Measurements from ENCODE around the gene MAGIX. TPM values are rescaled to one million over a fixed set of nuclear protein-coding genes. Genes with fewer than 3 reads are reported as not detected.
"Not testable (repeated sequence)": the region's sequence is repeated elsewhere in the genome, so short reads cannot be mapped to it uniquely, and the experiment has no call there.

The MAGIX gene
- total RNA-seq, 2 experiments from 2014 or later = 1.6 to 2.0 TPM

DNA sequence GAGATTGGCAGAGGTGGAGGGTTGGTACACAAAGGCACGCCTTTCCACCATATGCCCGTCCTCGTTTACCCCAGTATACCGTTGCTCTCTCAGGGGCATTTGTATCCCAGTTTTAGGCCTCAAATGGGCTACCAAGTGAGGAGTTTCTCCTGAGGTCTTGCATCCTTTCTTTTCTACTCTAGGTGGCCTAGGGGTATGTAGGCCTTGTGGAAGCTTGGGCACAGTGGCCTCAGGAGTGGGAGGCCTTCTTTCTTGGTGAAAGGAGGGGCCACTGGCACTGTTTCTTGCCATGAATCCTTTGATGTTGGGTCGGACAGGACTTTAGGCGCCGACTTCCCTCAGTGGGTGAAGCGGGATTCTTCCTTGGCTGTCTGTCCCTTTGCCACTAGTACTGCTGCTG lies 15.3 kb upstream of the MAGIX start:
- DNase-seq = no peak
- Mint-ChIP-seq H3K27me3 (no peaks in the 10 kb centered on the region), H3K4me1 (no peaks in the 10 kb centered on the region), H3K36me3 (ENCODE audit: low read depth) (no peaks in the 10 kb centered on the region), H3K9me3 (no peaks in the 10 kb centered on the region), H3K27ac (no peak overlapping the region), H3K4me3 (no peak overlapping the region)
- ChIA-PET CTCF (no interaction called here), POLR2A (no interaction called here)

DNA sequence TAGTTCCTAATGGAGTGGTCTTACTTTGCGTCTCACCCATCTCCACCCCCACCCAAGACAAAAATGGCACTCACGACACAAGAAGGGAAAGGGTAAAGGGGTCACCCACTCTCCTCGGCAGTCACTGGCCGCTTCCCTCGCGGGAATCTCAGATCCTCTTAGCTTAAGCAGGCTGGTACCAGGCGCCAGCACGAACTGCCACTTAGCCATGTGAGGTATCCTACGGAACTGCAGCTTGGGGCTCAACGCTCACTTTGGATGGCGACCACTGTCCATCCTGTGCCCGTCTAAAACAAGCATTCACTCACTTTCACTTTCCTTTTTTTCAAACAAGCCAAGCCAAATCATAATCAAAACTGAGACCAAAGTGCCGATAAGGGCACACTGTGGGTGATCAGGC lies 14.6 kb upstream of the MAGIX start:
- Mint-ChIP-seq H3K27me3 (no peaks in the 10 kb centered on the region), H3K36me3 (ENCODE audit: low read depth) (no peaks in the 10 kb centered on the region), H3K9me3 (no peaks in the 10 kb centered on the region), H3K27ac (no peak overlapping the region), H3K4me3 (no peak overlapping the region), H3K4me1 (no peaks in the 10 kb centered on the region)
- no peak for DNase-seq
- CTCF ChIA-PET = no interaction called here
- POLR2A ChIA-PET = no interaction called here

DNA sequence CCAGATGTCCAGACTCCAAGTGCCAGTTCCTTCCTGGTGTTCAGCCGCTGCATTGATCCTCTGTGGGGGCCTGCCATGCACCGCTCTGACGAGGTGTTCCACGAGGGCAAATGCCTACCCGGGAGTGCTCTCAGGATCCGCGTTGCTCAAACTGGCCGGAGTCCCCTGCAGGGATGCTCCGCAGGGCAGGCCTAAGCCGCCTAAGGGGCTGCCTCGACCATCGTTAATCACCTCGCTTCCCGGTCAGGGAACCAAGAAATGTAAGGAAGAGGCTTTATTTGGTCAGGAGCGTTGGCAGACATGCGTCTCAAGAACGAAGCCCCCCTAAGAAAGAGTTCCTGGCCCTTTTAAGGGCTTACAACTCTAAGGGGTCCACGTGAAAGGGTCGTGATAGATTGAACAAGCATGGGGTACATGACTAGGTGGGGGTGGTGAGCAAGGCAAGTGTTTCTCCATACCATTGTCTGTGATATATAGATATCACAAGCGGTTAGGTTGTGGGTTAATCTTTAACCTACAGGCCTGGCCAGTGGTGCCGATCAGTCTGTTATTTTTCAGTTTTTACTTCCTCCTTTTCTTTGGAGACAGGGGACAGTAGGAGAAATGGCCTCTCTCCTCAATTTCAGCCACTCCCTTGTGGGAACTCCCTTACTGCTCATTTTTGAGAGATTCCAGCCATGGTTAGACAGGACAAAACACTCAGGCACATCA lies 14.0 kb upstream of the MAGIX start:
- H3K36me3 Mint-ChIP-seq (ENCODE audit: low read depth); DNase-seq; H3K4me3 Mint-ChIP-seq; H3K9me3 Mint-ChIP-seq; POLR2A ChIA-PET; H3K27ac Mint-ChIP-seq; CTCF ChIA-PET; H3K4me1 Mint-ChIP-seq; H3K27me3 Mint-ChIP-seq: not testable (repeated sequence)

DNA sequence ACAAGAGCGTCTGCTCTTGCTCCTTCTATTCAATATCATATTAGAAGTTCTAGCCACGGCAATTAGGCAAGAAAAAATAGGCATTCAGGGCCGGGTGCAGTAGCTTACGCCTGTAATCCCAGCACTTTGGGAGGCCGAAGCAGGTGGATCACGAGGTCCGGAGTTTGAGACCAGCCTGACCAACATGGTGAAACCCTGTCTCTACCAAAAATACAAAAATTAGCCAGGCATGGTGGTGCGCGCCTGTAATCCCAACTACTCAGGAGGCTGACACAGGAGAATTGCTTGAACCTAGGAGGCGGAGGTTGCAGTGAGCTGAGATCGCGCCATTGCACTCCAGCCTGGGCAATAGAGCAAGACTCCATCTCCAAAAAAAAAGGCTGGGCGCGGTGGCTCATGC lies 13.3 kb upstream of the MAGIX start:
- CTCF ChIA-PET; H3K27me3 Mint-ChIP-seq; DNase-seq; H3K36me3 Mint-ChIP-seq (ENCODE audit: low read depth); H3K4me1 Mint-ChIP-seq; H3K27ac Mint-ChIP-seq; H3K9me3 Mint-ChIP-seq; POLR2A ChIA-PET; H3K4me3 Mint-ChIP-seq: not testable (repeated sequence)

DNA sequence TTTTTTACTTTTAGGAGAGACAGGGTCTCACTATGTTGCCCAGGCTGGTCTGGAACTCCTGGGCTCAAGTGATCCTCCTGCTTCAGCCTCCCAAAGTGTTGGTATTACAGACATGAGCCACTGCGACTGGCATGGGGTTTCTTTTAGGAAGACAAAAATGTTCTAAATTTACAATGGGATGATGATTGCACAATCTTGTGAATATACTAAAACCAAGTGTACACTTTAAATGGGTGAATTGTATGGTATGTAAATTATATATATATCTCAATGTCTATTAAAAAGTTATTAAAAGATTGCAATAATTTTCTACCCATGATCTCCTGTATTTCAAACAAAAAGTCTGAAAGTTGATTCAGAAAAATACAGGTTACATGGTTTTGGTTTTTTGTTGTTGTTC lies 9.1 kb upstream of the MAGIX start:
- Mint-ChIP-seq H3K4me1 (peaks cover 18% of the 10 kb centered on the region), H3K4me3 (no peak overlapping the region), H3K27ac (no peak overlapping the region), H3K9me3 (no peaks in the 10 kb centered on the region), H3K27me3 (no peaks in the 10 kb centered on the region), H3K36me3 (ENCODE audit: low read depth) (no peaks in the 10 kb centered on the region)
- no peak for DNase-seq
- CTCF ChIA-PET = no interaction called here
- POLR2A ChIA-PET = no interaction called here

DNA sequence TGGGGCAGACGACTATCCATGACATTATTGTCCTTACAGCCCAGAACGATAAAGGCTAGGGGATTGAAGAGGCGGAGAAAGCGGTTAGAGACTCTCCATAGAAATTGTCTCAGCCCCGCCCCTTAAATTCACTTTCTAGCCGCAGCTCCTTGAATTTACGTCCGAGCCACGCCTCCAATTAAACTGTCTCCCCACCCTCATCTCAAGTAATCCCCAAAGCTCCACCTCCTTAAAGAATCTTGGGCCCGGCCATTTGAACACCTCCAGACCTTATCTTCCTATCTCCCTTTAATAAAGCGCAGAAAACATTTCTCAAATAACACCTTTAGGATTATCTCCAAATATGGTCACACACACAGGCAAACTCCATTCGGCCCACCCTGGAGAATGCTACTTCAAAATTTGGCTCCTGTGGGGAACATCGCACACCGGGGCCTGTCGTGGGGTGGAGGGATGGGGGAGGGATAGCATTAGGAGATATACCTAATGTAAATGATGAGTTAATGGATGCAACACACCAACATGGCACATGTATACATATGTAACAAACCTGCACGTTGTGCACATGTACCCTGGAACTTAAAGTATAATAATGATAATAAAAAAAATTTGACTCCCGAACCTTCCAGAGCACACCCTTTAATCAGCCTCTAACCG lies 7.2 kb upstream of the MAGIX start:
- no peaks in the 10 kb centered on the region for H3K36me3 Mint-ChIP-seq (ENCODE audit: low read depth)
- H3K9me3 Mint-ChIP-seq = no peaks in the 10 kb centered on the region
- peak overlapping the region; percentile 89 for H3K4me3 Mint-ChIP-seq
- H3K27ac Mint-ChIP-seq = peak overlapping the region; percentile 94
- peaks cover 18% of the 10 kb centered on the region for H3K4me1 Mint-ChIP-seq
- peak; percentile 50 for DNase-seq
- H3K27me3 Mint-ChIP-seq = no peaks in the 10 kb centered on the region
- POLR2A ChIA-PET = interaction anchor here (0.6 to 0.9 kb wide), 4 partner anchors 11 to 76 kb away, joined by 3 to 6 read pairs (median 4); partner anchors contain the start of gene WDR45
- CTCF ChIA-PET = interaction anchor here (0.6 to 2.2 kb wide), 22 partner anchors 8 to 197 kb away, joined by 3 to 18 read pairs (median 4); partner anchors contain the start of genes CCDC22, GRIPAP1, PLP2 and PPP1R3F

DNA sequence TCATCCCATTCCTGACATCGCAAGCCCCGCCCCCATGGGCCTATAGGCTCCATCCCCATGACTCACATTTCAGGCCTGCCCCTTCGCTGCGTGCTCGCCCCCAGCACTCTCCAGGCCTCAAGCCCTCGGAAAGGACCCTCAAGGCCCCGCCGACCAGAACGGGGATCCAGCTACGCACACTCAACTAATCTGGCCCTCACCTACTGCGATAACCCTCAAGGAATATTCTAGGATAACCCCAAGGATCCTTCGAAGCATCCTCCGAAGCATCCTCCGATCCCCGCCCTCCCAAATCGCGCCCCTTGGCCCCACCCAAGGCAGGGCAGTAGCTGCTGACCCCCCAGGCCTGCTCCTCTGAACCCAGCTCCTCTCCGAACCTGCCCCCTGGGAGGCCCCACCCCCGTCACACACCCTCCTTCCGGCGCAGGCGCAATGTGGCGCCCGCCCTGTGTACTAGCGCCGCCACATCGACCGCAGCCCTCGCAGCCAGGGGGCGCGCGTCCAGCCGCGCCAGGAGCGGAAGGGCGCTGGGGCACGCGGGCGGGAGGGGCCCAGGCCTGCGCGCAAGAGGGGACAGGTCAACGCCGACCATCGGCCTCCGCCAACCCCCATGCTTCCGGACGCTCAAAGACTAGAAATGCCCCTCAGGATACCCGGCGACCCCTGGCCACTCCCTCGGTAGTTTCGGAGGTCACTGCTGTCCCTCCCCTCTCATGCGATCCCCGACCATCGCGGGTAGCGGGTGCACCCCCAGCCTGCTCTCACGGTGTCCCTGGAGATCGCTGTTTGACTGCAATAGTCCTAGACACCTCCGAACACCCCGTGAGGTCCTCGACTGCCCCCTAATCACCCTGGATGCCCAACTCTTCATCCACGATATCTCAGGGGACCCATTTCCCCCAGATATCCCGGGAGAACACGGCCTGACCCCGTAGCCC lies 6.4 kb upstream of the MAGIX start:
- POLR2A ChIA-PET = interaction anchor here (0.6 to 0.9 kb wide), 4 partner anchors 10 to 77 kb away, joined by 3 to 6 read pairs (median 4); partner anchors contain the start of gene WDR45
- Mint-ChIP-seq H3K4me3 (peak overlapping the region; percentile 89), H3K27ac (peak overlapping the region; percentile 94), H3K4me1 (peaks cover 18% of the 10 kb centered on the region), H3K27me3 (no peaks in the 10 kb centered on the region), H3K36me3 (ENCODE audit: low read depth) (no peaks in the 10 kb centered on the region), H3K9me3 (no peaks in the 10 kb centered on the region)
- peak; percentile 87 for DNase-seq
- CTCF ChIA-PET = interaction anchor here (0.6 to 2.2 kb wide), 21 partner anchors 10 to 198 kb away, joined by 3 to 18 read pairs (median 5); partner anchors contain the start of genes CCDC22, GRIPAP1, PLP2 and PPP1R3F

DNA sequence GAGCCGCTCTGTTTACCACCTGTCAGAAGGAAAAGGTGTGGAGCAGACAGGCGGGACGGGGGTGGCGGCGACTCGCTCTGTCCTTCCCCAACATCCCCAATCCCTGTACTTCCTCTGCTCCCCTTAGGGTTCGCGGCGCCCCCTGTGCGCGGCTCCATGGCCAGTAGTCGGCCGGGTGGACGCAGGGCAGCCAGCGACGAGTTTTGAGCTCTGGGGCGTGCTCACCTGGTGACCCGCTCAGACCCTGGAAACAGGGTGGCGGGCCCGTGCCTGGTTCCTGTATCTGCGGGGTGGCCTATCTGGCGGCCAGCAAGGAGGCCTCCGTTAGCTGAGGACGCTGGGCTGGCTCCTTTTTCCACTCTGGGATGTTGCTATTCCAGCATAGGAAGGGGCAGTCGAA lies 5.4 kb upstream of the MAGIX start:
- CTCF ChIA-PET = interaction anchor here (0.8 kb wide), 1 partner anchor 15 kb away, joined by 3 read pairs; no protein-coding TSS in a partner anchor
- no peak overlapping the region for H3K27ac Mint-ChIP-seq
- POLR2A ChIA-PET = no interaction called here
- H3K4me3 Mint-ChIP-seq = no peak overlapping the region
- DNase-seq = no peak
- H3K27me3 Mint-ChIP-seq = no peaks in the 10 kb centered on the region
- H3K4me1 Mint-ChIP-seq = peaks cover 21% of the 10 kb centered on the region
- H3K36me3 Mint-ChIP-seq (ENCODE audit: low read depth) = no peaks in the 10 kb centered on the region
- H3K9me3 Mint-ChIP-seq = no peaks in the 10 kb centered on the region

DNA sequence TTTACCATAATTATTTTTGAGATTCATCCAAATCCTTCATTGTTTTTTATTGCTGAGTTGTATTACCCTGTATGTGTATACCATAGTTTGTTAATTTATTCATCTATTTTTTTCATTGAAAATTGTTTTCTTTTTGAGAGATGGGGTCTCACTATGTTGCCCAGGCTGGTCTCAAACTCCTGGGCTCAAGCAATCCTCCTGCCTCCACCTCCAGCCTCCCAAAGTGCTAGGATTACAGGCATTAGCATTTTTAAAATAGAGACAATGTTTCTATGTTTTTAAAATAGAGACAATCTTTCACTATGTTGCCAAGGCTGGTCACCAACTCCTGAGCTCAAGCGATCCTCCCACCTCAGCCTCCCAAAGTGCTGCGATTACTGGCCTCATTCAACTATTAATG lies 1.6 kb upstream of the MAGIX start:
- DNase-seq = no peak
- CTCF ChIA-PET = interaction anchor here (1.3 kb wide), 1 partner anchor 32 kb away, joined by 6 read pairs; no protein-coding TSS in a partner anchor
- no peaks in the 10 kb centered on the region for H3K9me3 Mint-ChIP-seq
- no peaks in the 10 kb centered on the region for H3K27me3 Mint-ChIP-seq
- H3K27ac Mint-ChIP-seq = no peak overlapping the region
- H3K4me1 Mint-ChIP-seq = peaks cover 28% of the 10 kb centered on the region
- H3K4me3 Mint-ChIP-seq = no peak overlapping the region
- H3K36me3 Mint-ChIP-seq (ENCODE audit: low read depth) = no peaks in the 10 kb centered on the region
- POLR2A ChIA-PET = no interaction called here

DNA sequence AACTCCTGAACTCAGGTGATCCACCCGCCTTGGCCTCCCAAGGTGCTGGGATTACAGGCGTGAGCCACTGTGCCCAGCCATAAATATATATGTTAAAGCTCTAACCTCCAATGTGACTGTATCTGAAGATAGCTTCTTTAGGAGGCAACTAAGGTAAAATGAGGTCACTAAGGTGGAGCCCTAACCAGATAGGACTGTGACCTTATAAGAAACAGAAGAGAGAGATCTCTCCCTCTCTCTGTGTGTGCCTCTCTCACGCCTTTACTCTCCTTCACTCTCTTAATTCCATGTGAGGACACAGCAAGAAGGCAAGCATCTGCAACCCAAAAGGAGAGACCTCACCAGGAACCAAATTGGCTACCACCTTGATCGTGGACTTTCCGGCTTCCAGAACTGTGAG lies 926 bp upstream of the MAGIX start:
- H3K27me3 Mint-ChIP-seq = no peaks in the 10 kb centered on the region
- DNase-seq = no peak
- peaks cover 27% of the 10 kb centered on the region for H3K4me1 Mint-ChIP-seq
- no peak overlapping the region for H3K4me3 Mint-ChIP-seq
- ChIA-PET CTCF (interaction anchor here (1.3 kb wide), 1 partner anchor 31 kb away, joined by 6 read pairs; no protein-coding TSS in a partner anchor), POLR2A (no interaction called here)
- no peaks in the 10 kb centered on the region for H3K9me3 Mint-ChIP-seq
- no peaks in the 10 kb centered on the region for H3K36me3 Mint-ChIP-seq (ENCODE audit: low read depth)
- H3K27ac Mint-ChIP-seq = no peak overlapping the region

DNA sequence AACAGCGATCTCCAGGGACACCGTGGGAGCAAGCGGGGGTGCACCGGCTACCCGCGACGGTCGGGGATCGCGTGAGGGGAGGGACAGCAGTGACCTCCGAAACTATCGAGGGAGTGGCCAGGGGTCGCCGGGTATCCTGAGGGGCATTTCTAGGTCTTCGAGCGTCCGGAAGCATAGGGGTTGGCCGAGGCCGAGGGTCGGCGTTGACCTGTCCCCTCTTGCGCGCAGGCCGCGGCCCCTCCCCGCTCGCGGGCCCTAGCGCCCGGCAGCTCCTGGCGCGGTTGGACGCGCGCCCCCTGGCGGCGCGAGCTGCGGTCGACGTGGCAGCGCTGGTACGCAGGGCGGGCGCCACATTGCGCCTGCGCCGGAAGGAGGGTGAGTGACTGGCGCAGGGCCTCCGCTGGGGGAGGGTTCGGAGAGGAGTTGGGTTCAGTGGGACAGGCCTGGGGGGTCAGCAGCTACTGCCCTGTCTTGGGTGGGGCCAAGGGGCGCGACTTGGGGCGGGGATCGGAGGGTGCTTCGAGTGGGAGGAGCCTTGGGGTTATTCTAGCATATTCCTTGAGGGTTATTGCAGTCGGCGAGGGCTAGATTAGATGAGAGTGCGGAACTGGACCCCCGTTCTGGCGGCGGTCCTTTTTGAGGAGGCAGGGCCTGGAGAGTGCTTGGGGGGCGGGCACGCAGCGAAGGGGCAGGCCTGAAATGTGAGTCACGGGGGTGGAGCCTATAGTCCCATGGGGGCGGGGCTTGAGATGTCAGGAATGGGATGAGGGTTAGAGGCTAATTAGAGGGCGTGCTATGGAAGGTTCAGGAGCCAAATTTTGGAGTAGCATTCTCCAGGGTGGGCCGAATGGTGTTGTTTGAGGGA lies 1.2 kb downstream of the MAGIX start:
- Mint-ChIP-seq H3K4me3 (peak overlapping the region; percentile 74), H3K4me1 (peaks cover 41% of the 10 kb centered on the region), H3K27ac (peak overlapping the region; percentile 87), H3K27me3 (no peaks in the 10 kb centered on the region), H3K36me3 (ENCODE audit: low read depth) (no peaks in the 10 kb centered on the region), H3K9me3 (no peaks in the 10 kb centered on the region)
- ChIA-PET POLR2A (interaction anchor here (0.7 to 1.4 kb wide), 4 partner anchors 8 to 120 kb away, joined by 3 to 5 read pairs (median 3); partner anchors contain the start of genes PLP2 and TFE3), CTCF (interaction anchor here (0.6 to 1.1 kb wide), 6 partner anchors 9 to 272 kb away, joined by 3 to 7 read pairs (median 4); partner anchors contain the start of gene OTUD5)
- DNase-seq = peak; percentile 84
